ENCODE data around the gene RNF213.

Gene RNF213

GRCh38 chr17:80362428-80363119 is 101.9 kb downstream of the RNF213 start:
- no peak for DNase-seq (ENCODE audit: extremely low read depth, insufficient read length)
- Histone ChIP-seq H3K4me3 (replicated peaks; ENCODE audit: low read depth, low read length) (no peak overlapping the region), H3K27me3 (replicated peaks; ENCODE audit: control insufficient read depth, insufficient read depth, low read length) (no peaks in the 10 kb centered on the region), H3K36me3 (ENCODE audit: control insufficient read depth, insufficient read depth, low read length) (peaks cover 54% of the 10 kb centered on the region)
- TF ChIP-seq, protein P1, sequence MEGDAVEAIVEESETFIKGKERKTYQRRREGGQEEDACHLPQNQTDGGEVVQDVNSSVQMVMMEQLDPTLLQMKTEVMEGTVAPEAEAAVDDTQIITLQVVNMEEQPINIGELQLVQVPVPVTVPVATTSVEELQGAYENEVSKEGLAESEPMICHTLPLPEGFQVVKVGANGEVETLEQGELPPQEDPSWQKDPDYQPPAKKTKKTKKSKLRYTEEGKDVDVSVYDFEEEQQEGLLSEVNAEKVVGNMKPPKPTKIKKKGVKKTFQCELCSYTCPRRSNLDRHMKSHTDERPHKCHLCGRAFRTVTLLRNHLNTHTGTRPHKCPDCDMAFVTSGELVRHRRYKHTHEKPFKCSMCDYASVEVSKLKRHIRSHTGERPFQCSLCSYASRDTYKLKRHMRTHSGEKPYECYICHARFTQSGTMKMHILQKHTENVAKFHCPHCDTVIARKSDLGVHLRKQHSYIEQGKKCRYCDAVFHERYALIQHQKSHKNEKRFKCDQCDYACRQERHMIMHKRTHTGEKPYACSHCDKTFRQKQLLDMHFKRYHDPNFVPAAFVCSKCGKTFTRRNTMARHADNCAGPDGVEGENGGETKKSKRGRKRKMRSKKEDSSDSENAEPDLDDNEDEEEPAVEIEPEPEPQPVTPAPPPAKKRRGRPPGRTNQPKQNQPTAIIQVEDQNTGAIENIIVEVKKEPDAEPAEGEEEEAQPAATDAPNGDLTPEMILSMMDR (IDR thresholded peaks at IDR 0.05; ENCODE audit: insufficient read depth, low read length, poor library complexity, severe bottlenecking), result no peak

DNA sequence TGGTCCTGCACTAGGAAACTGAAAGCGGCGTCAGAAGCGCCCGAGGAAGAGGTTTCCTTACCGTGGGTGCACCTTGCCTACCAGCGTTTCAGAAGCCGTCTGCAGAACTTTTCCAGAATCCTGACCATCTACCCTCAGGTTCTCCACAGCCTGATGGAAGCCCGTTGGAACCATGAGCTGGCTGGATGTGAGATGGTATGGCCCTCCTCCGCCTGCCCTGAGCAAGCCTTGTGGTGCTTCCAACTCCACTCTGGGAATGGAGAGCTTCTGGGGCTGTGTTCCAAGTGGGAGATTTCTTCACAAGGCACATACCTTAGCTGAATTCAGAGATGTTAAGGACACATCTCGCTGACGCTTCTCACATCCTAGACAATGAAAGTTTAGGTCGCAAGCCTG is 102.5 kb downstream of the RNF213 start:
- Histone ChIP-seq H3K4me3 (replicated peaks; ENCODE audit: low read depth, low read length) (no peak overlapping the region), H3K27me3 (replicated peaks; ENCODE audit: control insufficient read depth, insufficient read depth, low read length) (no peaks in the 10 kb centered on the region), H3K36me3 (ENCODE audit: control insufficient read depth, insufficient read depth, low read length) (peaks cover 54% of the 10 kb centered on the region)
- no peak for DNase-seq (ENCODE audit: extremely low read depth, insufficient read length)
- TF ChIP-seq, protein P1 (IDR thresholded peaks at IDR 0.05; ENCODE audit: insufficient read depth, low read length, poor library complexity, severe bottlenecking), result no peak

DNA sequence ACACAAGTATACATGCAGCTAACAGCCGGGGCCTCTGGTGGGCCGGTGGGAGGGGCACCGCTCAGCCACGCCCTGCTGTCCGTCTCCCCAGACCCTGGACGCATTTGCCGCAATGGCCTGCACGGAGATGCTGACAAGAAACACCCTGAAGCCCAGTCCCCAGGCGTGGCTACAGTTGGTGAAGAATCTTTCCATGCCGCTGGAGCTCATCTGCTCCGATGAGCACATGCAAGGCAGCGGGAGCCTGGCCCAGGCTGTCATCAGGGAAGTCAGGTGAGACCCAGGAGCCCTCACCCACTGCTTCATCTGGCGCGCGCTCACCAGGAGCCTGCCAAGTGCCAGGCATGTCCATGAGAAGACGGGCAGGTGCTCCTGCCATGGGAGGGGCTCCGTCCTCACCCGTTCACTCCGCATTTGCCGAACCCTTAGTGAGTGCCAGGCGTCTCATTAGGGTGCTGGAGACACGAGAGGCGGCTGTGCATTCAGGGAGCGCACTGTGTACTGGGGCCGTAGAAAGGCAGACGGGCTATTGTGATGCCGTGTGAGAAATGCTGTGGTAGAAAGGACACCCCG is 103.0 kb downstream of the RNF213 start:
- Histone ChIP-seq H3K36me3 (ENCODE audit: control insufficient read depth, insufficient read depth, low read length) (peaks cover 52% of the 10 kb centered on the region), H3K4me3 (replicated peaks; ENCODE audit: low read depth, low read length) (no peak overlapping the region), H3K27me3 (replicated peaks; ENCODE audit: control insufficient read depth, insufficient read depth, low read length) (no peaks in the 10 kb centered on the region)
- TF ChIP-seq, protein P1 (IDR thresholded peaks at IDR 0.05; ENCODE audit: insufficient read depth, low read length, poor library complexity, severe bottlenecking), result no peak
- DNase-seq (ENCODE audit: extremely low read depth, insufficient read length), result no peak

GRCh38 chr17:80364091-80364691 is 103.5 kb downstream of the RNF213 start:
- TF ChIP-seq, protein P1 (IDR thresholded peaks at IDR 0.05; ENCODE audit: insufficient read depth, low read length, poor library complexity, severe bottlenecking), result peak; percentile 14
- H3K36me3 ChIP-seq (ENCODE audit: control insufficient read depth, insufficient read depth, low read length), result peaks cover 50% of the 10 kb centered on the region
- DNase-seq (ENCODE audit: extremely low read depth, insufficient read length), result no peak
- no peaks in the 10 kb centered on the region for H3K27me3 ChIP-seq (replicated peaks; ENCODE audit: control insufficient read depth, insufficient read depth, low read length)
- H3K4me3 ChIP-seq (replicated peaks; ENCODE audit: low read depth, low read length), result no peak overlapping the region

DNA sequence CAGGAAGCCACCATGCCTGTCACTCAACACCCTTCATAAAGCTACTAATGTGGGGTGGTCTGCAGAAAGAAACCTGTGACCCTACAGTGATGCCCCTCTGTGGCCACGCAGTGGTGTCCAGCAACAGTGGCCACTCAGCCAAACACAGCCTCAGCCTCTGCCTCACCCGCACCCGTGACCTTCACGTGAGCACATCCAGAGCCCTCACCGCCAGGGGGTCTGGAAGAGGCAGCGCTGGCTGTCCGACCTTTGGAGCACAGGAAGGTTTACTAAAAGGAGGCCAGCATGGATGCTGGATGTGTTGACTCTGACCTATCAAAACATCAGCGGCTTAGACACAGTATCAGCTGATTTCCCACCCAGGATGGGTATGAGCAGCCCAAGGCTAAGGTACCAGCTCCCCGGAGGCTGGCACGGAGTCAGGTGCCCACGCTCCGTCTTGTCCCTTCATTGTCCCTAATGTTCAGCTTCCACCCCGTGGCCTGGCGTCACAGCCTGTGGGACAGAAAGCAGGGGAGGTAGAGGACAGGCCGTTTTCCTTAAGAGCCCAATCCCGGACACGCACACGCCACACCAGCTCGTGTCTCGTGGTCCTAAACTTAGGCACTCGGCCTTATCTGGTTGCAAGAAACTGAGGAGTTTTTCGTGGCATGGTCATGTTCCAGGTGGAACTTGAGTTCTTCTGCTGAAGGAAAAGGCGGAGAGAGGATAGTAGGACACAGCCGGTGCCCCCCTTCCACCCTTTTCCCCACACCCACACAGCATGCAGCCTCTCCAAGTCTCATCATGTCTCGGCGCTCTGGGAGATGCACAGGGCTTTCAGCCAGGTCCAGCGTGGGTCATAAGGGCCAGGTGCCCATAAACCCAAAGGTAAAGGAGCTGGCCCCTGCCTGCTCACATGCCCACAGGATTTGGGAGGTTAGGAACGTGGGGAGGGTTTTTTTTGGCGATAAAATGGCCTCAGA is 104.6 kb downstream of the RNF213 start:
- TF ChIP-seq, protein P1 (IDR thresholded peaks at IDR 0.05; ENCODE audit: insufficient read depth, low read length, poor library complexity, severe bottlenecking), result no peak
- Histone ChIP-seq H3K4me3 (replicated peaks; ENCODE audit: low read depth, low read length) (no peak overlapping the region), H3K36me3 (ENCODE audit: control insufficient read depth, insufficient read depth, low read length) (peaks cover 47% of the 10 kb centered on the region), H3K27me3 (replicated peaks; ENCODE audit: control insufficient read depth, insufficient read depth, low read length) (no peaks in the 10 kb centered on the region)
- DNase-seq (ENCODE audit: extremely low read depth, insufficient read length), result no peak
